HG03280 (cell line): ENCODE measurements around the gene PRR29.

Experiments
- ATAC-seq: cut with Tn5 transposase; IDR thresholded peaks from one replicate; pipeline ENCODE4 v1.9.1; 2021; ENCODE audit warnings: mild to moderate bottlenecking, moderate library complexity; ENCODE audit not compliant: unreplicated experiment

PRR29 gene

GRCh38 chr17:63998050-63998720, at the start of gene PRR29:
Gene PRR29 (plus strand): TSS chr17:63998351. CDS start chr17:63998365, 14 bp downstream.
- peak; percentile 63 for ATAC-seq

- ATAC-seq, result no peak
Observed at GRCh38 chr17:63948521-63948920, 49.6 kb upstream of the PRR29 start.

GRCh38 chr17:63949576-63950250, 48.4 kb upstream of the PRR29 start:
- ATAC-seq, result no peak

DNA sequence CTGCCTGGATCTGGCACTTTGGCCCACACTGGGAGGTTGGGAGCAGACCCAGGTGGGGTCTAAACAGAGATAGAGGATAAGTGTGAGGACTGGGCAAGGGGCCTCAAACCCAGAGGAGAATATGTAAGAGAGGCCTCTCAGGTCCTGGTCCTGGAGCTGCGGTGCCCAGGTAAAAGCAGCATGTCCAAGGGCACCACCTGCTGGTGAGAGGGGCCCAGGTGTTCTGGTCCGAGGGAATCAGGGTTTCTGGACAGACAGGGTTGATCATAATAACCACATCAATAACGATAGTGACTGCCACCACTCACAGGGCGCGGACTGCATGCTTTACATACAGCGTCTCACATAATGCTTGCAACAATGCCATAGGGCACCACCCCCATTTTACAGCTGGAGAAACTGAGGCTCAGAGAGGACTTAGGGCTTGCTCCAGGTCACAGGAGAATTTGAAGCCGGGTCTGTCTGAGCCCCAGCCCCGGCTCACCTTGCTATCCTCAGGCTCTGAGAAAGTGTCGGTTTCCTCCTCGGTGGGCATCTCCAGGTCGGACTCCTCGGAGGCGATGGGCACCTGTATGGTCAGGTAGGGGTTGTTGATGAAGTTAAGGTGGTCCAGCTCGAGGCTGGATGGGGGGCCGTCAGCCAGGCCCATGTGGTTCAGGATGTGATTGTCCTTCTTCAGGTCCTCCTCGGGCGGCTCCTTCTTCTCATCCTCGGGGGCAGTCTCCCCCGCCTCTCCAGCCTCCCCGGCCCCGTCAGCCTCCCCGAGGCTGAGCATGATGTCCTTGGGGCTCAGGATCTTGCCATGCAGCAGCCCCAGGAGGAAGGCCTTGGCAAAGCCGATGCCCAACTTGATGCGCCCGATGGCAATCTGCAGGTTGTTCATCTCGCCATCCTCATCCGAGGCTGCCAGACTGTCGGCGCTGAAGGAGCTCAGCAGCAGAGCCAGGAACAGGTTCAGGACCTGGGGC, 46.9 kb upstream of the PRR29 start:
- no peak for ATAC-seq

GRCh38 chr17:63954402-63955063, 43.6 kb upstream of the PRR29 start:
- no peak for ATAC-seq

DNA sequence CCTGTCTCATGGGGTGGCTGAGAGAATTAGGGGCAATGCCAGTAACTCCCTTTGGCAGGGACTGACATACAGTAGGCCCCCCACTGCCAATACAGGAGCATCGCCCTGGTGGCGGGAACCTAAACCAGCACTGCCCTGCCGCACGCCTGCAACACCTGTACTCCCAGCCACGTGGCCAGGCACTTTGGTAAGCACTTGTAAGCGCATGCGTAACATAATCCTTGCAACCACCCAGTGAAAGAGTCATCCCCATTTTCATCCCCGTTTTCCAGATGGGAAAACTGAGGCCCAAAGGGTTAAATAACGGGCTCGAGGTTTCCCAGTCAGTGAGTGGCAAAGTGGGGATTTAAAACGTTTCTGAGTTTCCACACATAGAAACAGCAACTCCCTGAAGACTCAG, 42.9 kb upstream of the PRR29 start:
- no peak for ATAC-seq

DNA sequence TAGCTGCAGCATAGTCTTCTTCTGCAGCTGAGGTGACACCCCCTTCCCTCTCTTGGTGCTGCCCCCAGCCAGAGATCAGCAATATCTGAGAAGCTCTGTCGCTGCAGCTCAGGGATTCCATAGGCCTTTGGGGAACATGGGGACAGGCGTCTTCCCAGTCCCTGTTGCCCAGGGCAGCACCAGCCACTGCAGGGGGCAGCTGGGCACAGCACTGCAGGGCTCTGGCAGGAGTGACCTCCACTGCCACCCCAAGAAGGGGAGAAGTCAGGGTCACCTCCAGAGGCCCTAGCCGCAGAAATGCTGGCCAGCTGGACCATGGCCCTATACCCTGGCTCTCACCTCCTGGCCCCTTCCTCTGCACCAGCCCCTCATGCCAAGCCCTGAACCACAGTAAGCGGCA, 42.4 kb upstream of the PRR29 start:
- ATAC-seq, result no peak

- no peak for ATAC-seq
Observed at GRCh38 chr17:63956296-63956920, 41.7 kb upstream of the PRR29 start.

DNA sequence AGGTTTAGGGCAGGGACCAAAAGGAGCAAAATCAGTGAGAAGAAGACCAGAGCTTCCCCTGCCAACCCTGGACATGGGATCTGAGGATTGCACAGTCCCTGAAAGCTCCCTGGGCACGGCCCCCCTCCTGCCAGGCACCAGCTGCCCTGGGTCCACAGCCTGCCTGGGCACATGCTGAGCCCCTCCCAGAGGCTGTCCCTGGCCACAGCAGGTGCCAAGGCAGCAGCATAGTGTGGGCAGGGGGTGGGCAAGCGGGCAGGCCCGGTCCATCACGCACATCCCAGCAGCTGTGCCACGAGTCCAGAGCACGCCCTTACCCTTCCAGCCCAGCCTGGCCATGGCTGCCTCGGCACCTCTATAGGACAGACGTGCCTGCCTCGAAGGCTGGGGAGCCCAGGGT, 38.1 kb upstream of the PRR29 start:
- no peak for ATAC-seq

DNA sequence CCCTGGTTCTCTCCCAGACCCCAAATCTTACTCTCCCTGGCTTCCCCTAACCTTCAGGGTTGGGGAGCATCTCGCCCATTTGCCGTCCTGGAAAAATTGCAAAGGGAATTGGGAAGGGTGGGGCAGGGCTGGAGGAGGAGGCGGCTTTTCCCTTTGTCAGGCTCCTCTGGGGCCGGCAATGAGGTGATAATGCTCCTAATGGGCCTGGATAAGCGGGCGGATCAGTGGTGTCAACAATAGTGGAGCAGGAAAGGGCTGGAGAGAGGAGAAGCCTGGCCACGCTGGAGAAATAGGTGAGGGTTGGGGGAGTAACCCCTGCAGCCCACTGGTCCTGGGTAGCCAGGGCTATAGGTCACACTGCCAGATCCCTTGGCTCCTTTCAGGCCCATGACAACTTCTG, 37.7 kb upstream of the PRR29 start:
- ATAC-seq, result no peak

GRCh38 chr17:63961355-63962212, 36.6 kb upstream of the PRR29 start:
- ATAC-seq, result peak; percentile 56

DNA sequence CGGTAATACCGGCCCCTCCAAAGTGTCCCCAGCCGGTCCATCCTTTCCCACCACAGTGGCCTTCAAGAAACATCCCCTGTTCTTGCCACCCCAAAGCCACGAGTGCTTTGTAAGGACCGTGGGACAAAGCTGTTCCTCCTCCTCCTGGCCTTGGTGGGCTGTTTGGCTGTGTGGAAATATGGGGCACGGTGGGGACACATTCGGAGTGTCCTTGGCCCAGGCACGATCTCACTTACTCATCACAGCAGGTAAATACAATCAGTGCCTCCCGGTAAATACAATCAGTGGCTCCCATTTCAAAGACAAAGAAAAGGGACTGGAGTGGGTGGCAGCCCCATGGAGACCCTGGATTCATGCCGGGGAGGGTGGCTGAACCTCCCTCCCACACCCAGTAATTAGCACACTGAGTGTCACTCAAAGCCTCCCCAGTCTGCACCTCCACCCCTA, 35.8 kb upstream of the PRR29 start:
- ATAC-seq, result no peak

GRCh38 chr17:63963123-63963522, 35.0 kb upstream of the PRR29 start:
- no peak for ATAC-seq

DNA sequence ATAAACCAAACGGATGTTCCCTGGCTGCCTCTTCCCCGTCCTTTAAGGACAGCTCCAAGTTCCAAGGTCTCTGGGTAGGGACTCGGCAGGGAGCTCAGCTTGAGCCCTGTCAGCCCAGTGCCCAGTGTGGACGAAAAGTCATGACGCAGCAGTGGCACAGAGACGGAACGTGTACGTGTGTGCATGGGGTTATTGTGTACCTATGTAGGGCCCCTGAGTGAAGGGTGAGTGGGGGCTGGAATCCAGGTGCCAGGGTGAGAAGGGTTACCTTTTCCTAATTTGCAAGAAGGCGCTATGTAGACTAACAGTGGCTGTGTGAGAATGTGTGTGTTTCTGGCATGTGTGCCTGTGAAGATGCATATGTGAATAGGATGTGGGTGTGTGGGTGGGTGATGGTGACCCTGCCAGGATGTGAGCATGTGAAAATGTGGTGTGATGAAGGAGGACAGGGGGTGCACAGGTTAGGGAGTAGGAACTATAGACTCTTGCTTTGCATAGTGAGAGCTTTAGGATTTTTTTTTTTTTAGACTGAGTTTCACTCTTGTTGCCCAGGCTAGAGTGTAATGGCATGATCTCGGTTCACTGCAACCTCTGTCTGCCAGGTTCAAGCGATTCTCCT, 31.4 kb upstream of the PRR29 start:
- ATAC-seq, result no peak

DNA sequence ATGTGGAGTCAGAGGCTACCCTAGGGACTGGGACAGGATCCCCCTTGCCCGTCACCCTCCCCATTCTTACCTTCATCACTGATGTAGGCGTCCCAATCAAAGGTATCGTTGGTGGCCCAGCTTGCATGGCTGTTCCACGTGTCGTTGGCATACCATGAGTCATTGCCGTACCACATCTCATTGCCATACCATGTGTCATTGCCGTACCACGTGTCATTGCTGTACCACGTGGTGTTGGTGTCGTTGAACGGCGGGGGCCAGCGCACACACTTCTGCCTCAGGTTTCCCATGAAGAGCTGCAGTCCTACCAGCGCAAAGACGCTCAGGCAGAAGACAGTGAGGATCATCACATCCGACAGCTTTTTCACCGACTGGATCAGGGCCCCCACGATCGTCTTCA, 30.2 kb upstream of the PRR29 start:
- ATAC-seq, result no peak

- no peak for ATAC-seq
Observed at GRCh38 chr17:63969278-63969677, 28.9 kb upstream of the PRR29 start.

DNA sequence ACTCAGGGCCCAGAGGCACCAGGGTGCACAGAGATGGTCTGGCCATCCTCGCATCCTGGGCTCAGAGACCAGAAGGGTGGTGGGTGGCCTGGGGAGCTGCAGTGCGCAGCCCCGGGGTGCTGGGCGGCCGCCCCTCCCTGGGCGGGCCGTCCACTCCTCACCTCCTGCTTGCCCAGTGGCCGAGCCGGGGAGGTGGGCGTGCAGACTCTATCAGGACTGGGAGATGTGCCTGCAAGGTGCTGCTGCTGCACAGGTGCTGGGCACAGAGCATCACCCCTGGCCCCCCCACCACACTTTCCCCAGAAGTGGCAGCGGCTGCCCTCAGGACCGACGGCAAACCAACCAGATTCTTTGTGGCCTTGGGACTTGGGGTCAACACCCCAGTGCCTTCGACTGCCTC, 25.4 kb upstream of the PRR29 start, which contains the start of gene SCN4A:
Gene SCN4A, minus strand, starts transcription at position 123 of the 400 bp plus-strand sequence. Its CDS starts 77 bp downstream, at position 46.
- no peak for ATAC-seq

- ATAC-seq, result no peak
Observed at GRCh38 chr17:63973247-63973646, 24.9 kb upstream of the PRR29 start.
